ENCODE results near the gene GKN2. TPM values are rescaled to one million over a fixed set of nuclear protein-coding genes. Genes with fewer than 3 reads are reported as not detected.
A peak's percentile ranks its signal among the peaks of the same experiment; 100 is the strongest.

Gene GKN2
- polyA plus RNA-seq, 3 donors = not detected

- Histone ChIP-seq H3K4me3 (replicated peaks in 1 of 3; ENCODE audit: low read depth in 2 of 3, low read length in 3 of 3) (no peak overlapping the region), H3K4me1 (ENCODE audit: control insufficient read depth in 1 of 2, insufficient read depth in 2 of 2, low read length in 2 of 2) (no peaks in the 10 kb centered on the region), H3K4me2 (replicated peaks; ENCODE audit: extremely low read depth, low read length, poor library complexity, severe bottlenecking) (no peak overlapping the region), H3K79me2 (ENCODE audit: insufficient read depth, low read length) (no peaks in the 10 kb centered on the region), H3K36me3 (replicated peaks in 1 of 2; ENCODE audit: control insufficient read depth in 1 of 2, insufficient read depth in 2 of 2, low read length in 2 of 2) (no peaks in the 10 kb centered on the region), H2AFZ (ENCODE audit: insufficient read depth, low read depth, low read length, poor library complexity, severe bottlenecking) (no peak overlapping the region), H3K9ac (ENCODE audit: insufficient read depth, low read length, poor library complexity, severe bottlenecking) (no peak overlapping the region), H3K27ac (ENCODE audit: low read depth in 1 of 2, low read length in 2 of 2) (no peak overlapping the region), H3K27me3 (ENCODE audit: control insufficient read depth in 2 of 2, insufficient read depth in 2 of 2, low read length in 2 of 2) (no peaks in the 10 kb centered on the region), H3K9me3 (replicated peaks in 1 of 2; ENCODE audit: control insufficient read depth in 1 of 2, insufficient read depth in 1 of 2, low read length in 2 of 2) (no peaks in the 10 kb centered on the region), H4K20me1 (ENCODE audit: insufficient read depth, low read length) (no peaks in the 10 kb centered on the region)
- H3K9me3 Mint-ChIP-seq = peaks cover 0 to 4% (median 2%) of the 10 kb centered on the region in 7 donors
- DNase-seq = no peak
- H3K27ac Mint-ChIP-seq = no peak overlapping the region
- TF ChIP-seq, protein P1, sequence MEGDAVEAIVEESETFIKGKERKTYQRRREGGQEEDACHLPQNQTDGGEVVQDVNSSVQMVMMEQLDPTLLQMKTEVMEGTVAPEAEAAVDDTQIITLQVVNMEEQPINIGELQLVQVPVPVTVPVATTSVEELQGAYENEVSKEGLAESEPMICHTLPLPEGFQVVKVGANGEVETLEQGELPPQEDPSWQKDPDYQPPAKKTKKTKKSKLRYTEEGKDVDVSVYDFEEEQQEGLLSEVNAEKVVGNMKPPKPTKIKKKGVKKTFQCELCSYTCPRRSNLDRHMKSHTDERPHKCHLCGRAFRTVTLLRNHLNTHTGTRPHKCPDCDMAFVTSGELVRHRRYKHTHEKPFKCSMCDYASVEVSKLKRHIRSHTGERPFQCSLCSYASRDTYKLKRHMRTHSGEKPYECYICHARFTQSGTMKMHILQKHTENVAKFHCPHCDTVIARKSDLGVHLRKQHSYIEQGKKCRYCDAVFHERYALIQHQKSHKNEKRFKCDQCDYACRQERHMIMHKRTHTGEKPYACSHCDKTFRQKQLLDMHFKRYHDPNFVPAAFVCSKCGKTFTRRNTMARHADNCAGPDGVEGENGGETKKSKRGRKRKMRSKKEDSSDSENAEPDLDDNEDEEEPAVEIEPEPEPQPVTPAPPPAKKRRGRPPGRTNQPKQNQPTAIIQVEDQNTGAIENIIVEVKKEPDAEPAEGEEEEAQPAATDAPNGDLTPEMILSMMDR (IDR thresholded peaks at IDR 0.05) = no peak
- H3K4me1 Mint-ChIP-seq = no peaks in the 10 kb centered on the region
- intact Hi-C loops (cut with micrococcal nuclease) = no loop called here
- H3K4me3 Mint-ChIP-seq = no peak overlapping the region
- peaks cover 1 to 7% (median 2%) of the 10 kb centered on the region in 3 donors for H3K27me3 Mint-ChIP-seq (ENCODE audit: low read depth in 3 of 3)
- H3K36me3 Mint-ChIP-seq = no peaks in the 10 kb centered on the region
- no CpG with 5 or more reads among the region's 2 CpGs for WGBS (ENCODE audit: insufficient coverage)
Measured at GRCh38 chr2:68936427-68936826, 16.3 kb downstream of the GKN2 start.

DNA sequence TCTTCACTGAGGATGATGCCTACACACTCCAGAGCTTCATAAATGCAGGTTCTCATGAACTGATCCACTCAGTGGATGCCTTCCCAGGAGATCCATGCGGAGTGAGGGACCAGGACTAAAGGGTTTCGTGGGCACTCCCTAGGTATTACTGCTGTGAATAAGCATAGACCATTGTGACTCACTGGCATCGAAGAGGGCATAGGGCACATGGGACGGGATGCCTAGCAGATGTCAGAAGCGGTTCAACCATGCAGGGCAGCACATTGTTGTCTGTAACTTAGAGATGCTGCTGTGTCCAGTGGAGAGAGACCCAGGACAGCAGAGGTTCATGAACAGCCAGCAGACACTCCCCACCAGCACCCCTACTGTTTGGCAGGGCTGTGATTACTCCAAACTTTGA is 17.2 kb downstream of the GKN2 start:
- H3K36me3 ChIP-seq (replicated peaks in 1 of 2; ENCODE audit: control insufficient read depth in 1 of 2, insufficient read depth in 2 of 2, low read length in 2 of 2) = no peaks in the 10 kb centered on the region
- peaks cover 0 to 7% (median 1%) of the 10 kb centered on the region in 3 donors for H3K27me3 Mint-ChIP-seq (ENCODE audit: low read depth in 3 of 3)
- no peak for DNase-seq
- peaks cover 0 to 12% (median 2%) of the 10 kb centered on the region in 7 donors for H3K9me3 Mint-ChIP-seq
- H3K4me1 ChIP-seq (ENCODE audit: control insufficient read depth in 1 of 2, insufficient read depth in 2 of 2, low read length in 2 of 2) = no peaks in the 10 kb centered on the region
- intact Hi-C loops (cut with micrococcal nuclease) = no loop called here
- H3K4me2 ChIP-seq (replicated peaks; ENCODE audit: extremely low read depth, low read length, poor library complexity, severe bottlenecking) = no peak overlapping the region
- H3K36me3 Mint-ChIP-seq = no peaks in the 10 kb centered on the region
- no peaks in the 10 kb centered on the region for H3K79me2 ChIP-seq (ENCODE audit: insufficient read depth, low read length)
- no peaks in the 10 kb centered on the region for H4K20me1 ChIP-seq (ENCODE audit: insufficient read depth, low read length)
- WGBS (ENCODE audit: insufficient coverage) = 98% methylated on average over 4 of the region's 5 CpGs
- no peaks in the 10 kb centered on the region for H3K4me1 Mint-ChIP-seq
- H3K27ac ChIP-seq (ENCODE audit: low read depth in 1 of 2, low read length in 2 of 2) = no peak overlapping the region
- H3K4me3 Mint-ChIP-seq = no peak overlapping the region
- H3K27ac Mint-ChIP-seq = peak overlapping the region in 1 of 7 donors; percentile 39
- no peak overlapping the region for H3K9ac ChIP-seq (ENCODE audit: insufficient read depth, low read length, poor library complexity, severe bottlenecking)
- no peak overlapping the region for H3K4me3 ChIP-seq (replicated peaks in 1 of 3; ENCODE audit: low read depth in 2 of 3, low read length in 3 of 3)
- no peak overlapping the region for H2AFZ ChIP-seq (ENCODE audit: insufficient read depth, low read depth, low read length, poor library complexity, severe bottlenecking)
- TF ChIP-seq, protein P1 (IDR thresholded peaks at IDR 0.05) = no peak
- no peaks in the 10 kb centered on the region for H3K27me3 ChIP-seq (ENCODE audit: control insufficient read depth in 2 of 2, insufficient read depth in 2 of 2, low read length in 2 of 2)
- no peaks in the 10 kb centered on the region for H3K9me3 ChIP-seq (replicated peaks in 1 of 2; ENCODE audit: control insufficient read depth in 1 of 2, insufficient read depth in 1 of 2, low read length in 2 of 2)
